ENCODE data around the gene SNX9.

DNA sequence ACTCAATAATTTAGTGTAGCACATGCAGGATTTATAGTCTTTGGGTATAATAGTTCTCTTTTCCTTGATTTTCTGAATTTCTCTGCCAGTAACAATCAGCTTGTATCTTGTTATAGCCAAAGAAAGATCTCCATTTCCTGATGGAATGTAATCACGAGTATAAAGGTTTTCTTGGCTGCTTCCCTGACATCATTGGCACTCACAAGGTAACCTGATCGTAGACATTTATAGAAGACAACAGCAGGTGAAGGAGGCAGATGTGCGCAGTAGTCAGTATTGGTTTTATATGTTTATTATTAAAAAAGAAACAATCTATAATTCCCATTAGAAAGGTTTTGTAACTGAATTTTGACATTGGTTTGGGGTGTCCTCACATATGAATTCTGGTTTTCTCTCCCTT is 114.3 kb downstream of the SNX9 start:
- TF ChIP-seq BACH1 (IDR thresholded peaks at IDR 0.05; ENCODE audit: low read length) (no peak), SP4 (IDR thresholded peaks at IDR 0.05; ENCODE audit: low read length) (no peak)
- TF ChIP-seq, protein P1, sequence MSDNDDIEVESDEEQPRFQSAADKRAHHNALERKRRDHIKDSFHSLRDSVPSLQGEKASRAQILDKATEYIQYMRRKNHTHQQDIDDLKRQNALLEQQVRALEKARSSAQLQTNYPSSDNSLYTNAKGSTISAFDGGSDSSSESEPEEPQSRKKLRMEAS (IDR thresholded peaks at IDR 0.05) = no peak

Data from H1 (cell line).